ENCODE data around the gene HMCN1. TPM values are rescaled to one million over a fixed set of nuclear protein-coding genes. Genes with fewer than 3 reads are reported as not detected.
"Not testable (repeated sequence)": the region's sequence is repeated elsewhere in the genome, so short reads cannot be mapped to it uniquely, and the experiment has no call there.

Gene HMCN1
- total and polyA plus RNA-seq, 4 experiments from 2014 or later = 0.19 to 0.29 TPM; not detected in 2

GRCh38 chr1:185787238-185787637, 53.0 kb downstream of the HMCN1 start:
- H3K27me3 Mint-ChIP-seq = peaks cover 6 to 7% of the 10 kb centered on the region in 2 donors
- H3K4me3 Mint-ChIP-seq = no peak overlapping the region
- no peaks in the 10 kb centered on the region for H3K36me3 ChIP-seq (ENCODE audit: insufficient read depth, low read length)
- ChIA-PET POLR2A (ENCODE audit: partially characterized antibody) (no interaction called here), CTCF (ENCODE audit: partially characterized antibody) (no interaction called here)
- no peak overlapping the region for H3K27ac ChIP-seq (ENCODE audit: low read depth, low read length)
- H3K27ac Mint-ChIP-seq = no peak overlapping the region
- intact Hi-C loops (cut with micrococcal nuclease) = no loop called here
- H3K9me3 Mint-ChIP-seq = peaks cover 0 to 13% (median 6%) of the 10 kb centered on the region in 8 donors
- H3K27me3 ChIP-seq (ENCODE audit: insufficient read depth, low read length) = no peaks in the 10 kb centered on the region
- H3K4me1 ChIP-seq (ENCODE audit: insufficient read depth, low read length) = no peaks in the 10 kb centered on the region
- no peak for DNase-seq
- H3K9me3 ChIP-seq (ENCODE audit: control insufficient read depth in 1 of 2, low read length in 2 of 2) = no peaks in the 10 kb centered on the region
- H3K36me3 Mint-ChIP-seq = no peaks in the 10 kb centered on the region
- H3K4me1 Mint-ChIP-seq = no peaks in the 10 kb centered on the region
- H3K4me3 ChIP-seq (ENCODE audit: low read length in 2 of 2) = no peak overlapping the region

GRCh38 chr1:185788386-185788785, 54.2 kb downstream of the HMCN1 start:
- Mint-ChIP-seq H3K4me3 (no peak overlapping the region), H3K9me3 (peaks cover 0 to 8% (median 3%) of the 10 kb centered on the region in 8 donors), H3K27ac (no peak overlapping the region), H3K4me1 (no peaks in the 10 kb centered on the region), H3K27me3 (peaks cover 4 to 6% of the 10 kb centered on the region in 2 donors), H3K36me3 (no peaks in the 10 kb centered on the region)
- Histone ChIP-seq H3K4me3 (ENCODE audit: low read length in 2 of 2) (no peak overlapping the region), H3K4me1 (ENCODE audit: insufficient read depth, low read length) (no peaks in the 10 kb centered on the region), H3K9me3 (ENCODE audit: control insufficient read depth in 1 of 2, low read length in 2 of 2) (no peaks in the 10 kb centered on the region), H3K27ac (ENCODE audit: low read depth, low read length) (no peak overlapping the region), H3K27me3 (ENCODE audit: insufficient read depth, low read length) (no peaks in the 10 kb centered on the region), H3K36me3 (ENCODE audit: insufficient read depth, low read length) (no peaks in the 10 kb centered on the region)
- intact Hi-C loops (cut with micrococcal nuclease) = no loop called here
- ChIA-PET POLR2A (ENCODE audit: partially characterized antibody) (no interaction called here), CTCF (ENCODE audit: partially characterized antibody) (no interaction called here)
- no peak for DNase-seq

- Mint-ChIP-seq H3K4me3 (no peak overlapping the region), H3K36me3 (no peaks in the 10 kb centered on the region), H3K9me3 (peaks cover 0 to 8% (median under 1%) of the 10 kb centered on the region in 8 donors), H3K4me1 (no peaks in the 10 kb centered on the region), H3K27ac (no peak overlapping the region), H3K27me3 (peaks cover 4 to 6% of the 10 kb centered on the region in 2 donors)
- Histone ChIP-seq H3K4me1 (ENCODE audit: insufficient read depth, low read length) (no peaks in the 10 kb centered on the region), H3K27me3 (ENCODE audit: insufficient read depth, low read length) (no peaks in the 10 kb centered on the region), H3K4me3 (ENCODE audit: low read length in 2 of 2) (no peak overlapping the region), H3K27ac (ENCODE audit: low read depth, low read length) (no peak overlapping the region), H3K9me3 (ENCODE audit: control insufficient read depth in 1 of 2, low read length in 2 of 2) (no peaks in the 10 kb centered on the region), H3K36me3 (ENCODE audit: insufficient read depth, low read length) (no peaks in the 10 kb centered on the region)
- DNase-seq = no peak
- CTCF ChIA-PET (ENCODE audit: partially characterized antibody) = no interaction called here
- POLR2A ChIA-PET (ENCODE audit: partially characterized antibody) = no interaction called here
- intact Hi-C loops (cut with micrococcal nuclease) = no loop called here
These were observed 55.5 kb downstream of the HMCN1 start for GRCh38 chr1:185789501-185790193.

- intact Hi-C loops (cut with micrococcal nuclease) = no loop called here
- no peaks in the 10 kb centered on the region for H3K9me3 ChIP-seq (ENCODE audit: control insufficient read depth in 1 of 2, low read length in 2 of 2)
- no peaks in the 10 kb centered on the region for H3K27me3 ChIP-seq (ENCODE audit: insufficient read depth, low read length)
- ChIA-PET CTCF (ENCODE audit: partially characterized antibody) (no interaction called here), POLR2A (ENCODE audit: partially characterized antibody) (no interaction called here)
- H3K4me1 ChIP-seq (ENCODE audit: insufficient read depth, low read length) = no peaks in the 10 kb centered on the region
- H3K36me3 Mint-ChIP-seq = no peaks in the 10 kb centered on the region
- no peak overlapping the region for H3K27ac Mint-ChIP-seq
- H3K36me3 ChIP-seq (ENCODE audit: insufficient read depth, low read length) = no peaks in the 10 kb centered on the region
- no peak overlapping the region for H3K4me3 Mint-ChIP-seq
- peaks cover 0 to 7% (median 0%) of the 10 kb centered on the region in 8 donors for H3K9me3 Mint-ChIP-seq
- H3K4me1 Mint-ChIP-seq = no peaks in the 10 kb centered on the region
- DNase-seq = no peak
- H3K27ac ChIP-seq (ENCODE audit: low read depth, low read length) = no peak overlapping the region
- no peak overlapping the region for H3K4me3 ChIP-seq (ENCODE audit: low read length in 2 of 2)
- H3K27me3 Mint-ChIP-seq = peaks cover 5 to 7% of the 10 kb centered on the region in 2 donors
These were observed 56.1 kb downstream of the HMCN1 start for GRCh38 chr1:185790194-185790735.

- no peaks in the 10 kb centered on the region for H3K9me3 ChIP-seq (ENCODE audit: control insufficient read depth in 1 of 2, low read length in 2 of 2)
- no peaks in the 10 kb centered on the region for H3K4me1 Mint-ChIP-seq
- H3K36me3 ChIP-seq (ENCODE audit: insufficient read depth, low read length) = no peaks in the 10 kb centered on the region
- H3K9me3 Mint-ChIP-seq = peaks cover 0 to 10% (median under 1%) of the 10 kb centered on the region in 8 donors
- no peaks in the 10 kb centered on the region for H3K4me1 ChIP-seq (ENCODE audit: insufficient read depth, low read length)
- no peak overlapping the region for H3K27ac Mint-ChIP-seq
- peaks cover 2 to 12% of the 10 kb centered on the region in 2 donors for H3K27me3 Mint-ChIP-seq
- no peaks in the 10 kb centered on the region for H3K36me3 Mint-ChIP-seq
- intact Hi-C loops (cut with micrococcal nuclease) = no loop called here
- CTCF ChIA-PET (ENCODE audit: partially characterized antibody) = no interaction called here
- no peaks in the 10 kb centered on the region for H3K27me3 ChIP-seq (ENCODE audit: insufficient read depth, low read length)
- no peak overlapping the region for H3K27ac ChIP-seq (ENCODE audit: low read depth, low read length)
- no peak overlapping the region for H3K4me3 ChIP-seq (ENCODE audit: low read length in 2 of 2)
- no peak overlapping the region for H3K4me3 Mint-ChIP-seq
- no peak for DNase-seq
- POLR2A ChIA-PET (ENCODE audit: partially characterized antibody) = no interaction called here
These were observed 57.8 kb downstream of the HMCN1 start for GRCh38 chr1:185792040-185792439.

DNA sequence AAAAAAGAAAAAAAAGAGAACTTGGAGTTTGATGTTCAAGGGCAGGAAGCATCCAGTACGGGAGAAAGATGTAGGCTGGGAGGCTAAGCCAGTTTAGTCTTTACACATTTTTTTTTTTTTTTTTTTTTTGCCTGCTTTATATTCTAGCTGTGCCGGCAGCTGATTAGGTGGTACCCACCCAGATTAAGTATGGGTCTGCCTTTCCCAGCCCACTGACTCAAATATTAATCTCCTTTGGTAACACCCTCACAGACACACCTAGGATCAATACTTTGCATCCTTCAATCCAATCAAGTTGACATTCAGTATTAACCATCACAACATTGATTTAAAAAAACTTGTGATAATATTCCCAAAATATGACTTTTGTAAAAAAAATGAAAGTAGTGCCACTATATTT, 60.3 kb downstream of the HMCN1 start:
- H3K36me3 Mint-ChIP-seq; DNase-seq; H3K27ac Mint-ChIP-seq; H3K36me3 ChIP-seq (ENCODE audit: insufficient read depth, low read length); H3K27me3 Mint-ChIP-seq; H3K4me3 ChIP-seq (ENCODE audit: low read length in 2 of 2); CTCF ChIA-PET (ENCODE audit: partially characterized antibody); H3K4me1 ChIP-seq (ENCODE audit: insufficient read depth, low read length); H3K27ac ChIP-seq (ENCODE audit: low read depth, low read length); H3K27me3 ChIP-seq (ENCODE audit: insufficient read depth, low read length); H3K4me1 Mint-ChIP-seq; H3K9me3 ChIP-seq (ENCODE audit: control insufficient read depth in 1 of 2, low read length in 2 of 2); H3K4me3 Mint-ChIP-seq; intact Hi-C loops (cut with micrococcal nuclease); POLR2A ChIA-PET (ENCODE audit: partially characterized antibody): not testable (repeated sequence)
- H3K9me3 Mint-ChIP-seq = peaks cover 0 to 27% (median 16%) of the 10 kb centered on the region in 8 donors

DNA sequence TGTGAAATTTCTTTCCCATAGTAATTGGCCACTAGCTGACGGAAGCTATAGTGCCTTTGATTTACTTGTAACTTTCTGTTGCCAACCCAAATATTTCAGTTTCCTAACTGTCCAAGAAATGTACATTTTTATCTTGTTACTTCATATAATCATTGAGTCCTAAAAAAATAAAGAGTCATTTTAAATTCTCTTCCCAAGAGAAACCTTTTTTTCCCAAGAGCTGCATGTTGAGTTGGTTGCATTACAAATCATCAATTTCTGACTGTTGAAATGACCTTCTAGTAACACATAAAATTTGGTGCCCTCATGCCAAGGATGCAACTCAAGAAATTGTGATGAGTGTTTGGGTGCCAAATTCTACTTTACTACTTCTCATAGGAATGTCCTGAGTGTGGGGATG, 61.0 kb downstream of the HMCN1 start:
- intact Hi-C loops (cut with micrococcal nuclease) = no loop called here
- no peak for DNase-seq
- peaks cover 0 to 27% (median 17%) of the 10 kb centered on the region in 8 donors for H3K9me3 Mint-ChIP-seq
- no peak overlapping the region for H3K4me3 ChIP-seq (ENCODE audit: low read length in 2 of 2)
- no peaks in the 10 kb centered on the region for H3K36me3 Mint-ChIP-seq
- peaks cover 3 to 9% of the 10 kb centered on the region in 2 donors for H3K27me3 Mint-ChIP-seq
- H3K27ac Mint-ChIP-seq = no peak overlapping the region
- H3K27me3 ChIP-seq (ENCODE audit: insufficient read depth, low read length) = no peaks in the 10 kb centered on the region
- H3K36me3 ChIP-seq (ENCODE audit: insufficient read depth, low read length) = no peaks in the 10 kb centered on the region
- no peak overlapping the region for H3K4me3 Mint-ChIP-seq
- no peaks in the 10 kb centered on the region for H3K4me1 ChIP-seq (ENCODE audit: insufficient read depth, low read length)
- ChIA-PET POLR2A (ENCODE audit: partially characterized antibody) (no interaction called here), CTCF (ENCODE audit: partially characterized antibody) (no interaction called here)
- no peak overlapping the region for H3K27ac ChIP-seq (ENCODE audit: low read depth, low read length)
- no peaks in the 10 kb centered on the region for H3K4me1 Mint-ChIP-seq
- no peaks in the 10 kb centered on the region for H3K9me3 ChIP-seq (ENCODE audit: control insufficient read depth in 1 of 2, low read length in 2 of 2)

Measured in CD4-positive, alpha-beta memory T cell (primary cell).